Endodermal cell (in vitro differentiated cells): ENCODE measurements around the gene RBFA. TPM values are rescaled to one million over a fixed set of nuclear protein-coding genes. Genes with fewer than 3 reads are reported as not detected.

Experiments used
- DNase-seq: peaks from one replicate; pipeline ENCODE4 v3.0.0-alpha.2; 2017
- H3K27ac ChIP-seq: 2 replicates; pipeline ENCODE4 v1.5.1; 2013; ENCODE audit warnings: mild to moderate bottlenecking, low read depth, low read length, moderate library complexity
- H3K27me3 ChIP-seq: 2 replicates; pipeline ENCODE4 v1.6.1; 2013; ENCODE audit warnings: mild to moderate bottlenecking, low read length, moderate library complexity; ENCODE audit not compliant: insufficient read depth, control insufficient read depth, poor library complexity, severe bottlenecking
- H3K36me3 ChIP-seq: 2 replicates; pipeline ENCODE4 v1.7.0; 2013; ENCODE audit warnings: mild to moderate bottlenecking, low read length, moderate library complexity; ENCODE audit not compliant: control insufficient read depth, insufficient read depth
- H3K4me1 ChIP-seq: one replicate; pipeline ENCODE4 v1.7.0; 2013; ENCODE audit warnings: low read length; ENCODE audit not compliant: control insufficient read depth, insufficient read depth
- H3K4me3 ChIP-seq: 2 replicates; pipeline ENCODE4 v1.5.1; 2013; ENCODE audit warnings: mild to moderate bottlenecking, low read length, moderate library complexity
- H3K9ac ChIP-seq: 2 replicates; pipeline ENCODE4 v1.6.1; 2013; ENCODE audit warnings: mild to moderate bottlenecking, low read length, moderate library complexity; ENCODE audit not compliant: poor library complexity, severe bottlenecking; ENCODE audit errors: extremely low read depth
- H3K9me3 ChIP-seq: 2 replicates; pipeline ENCODE4 v1.6.1; 2013; ENCODE audit warnings: mild to moderate bottlenecking, low read length, moderate library complexity; ENCODE audit not compliant: control insufficient read depth
- H3K27ac Mint-ChIP-seq: 2 replicates; pipeline ENCODE4 v1.8.0; 2020; ENCODE audit warnings: mixed read lengths
- H3K27me3 Mint-ChIP-seq: 2 replicates; pipeline ENCODE4 v1.8.0; 2021; ENCODE audit warnings: mild to moderate bottlenecking, mixed read lengths; ENCODE audit not compliant: insufficient read depth
- H3K36me3 Mint-ChIP-seq: 2 replicates; pipeline ENCODE4 v1.8.0; 2020; ENCODE audit warnings: low read depth, mixed read lengths
- H3K4me1 Mint-ChIP-seq: 2 replicates; pipeline ENCODE4 v1.8.0; 2020; ENCODE audit warnings: mixed read lengths
- H3K4me3 Mint-ChIP-seq: 2 replicates; pipeline ENCODE4 v1.8.0; 2020; ENCODE audit warnings: mild to moderate bottlenecking, moderate library complexity, mixed read lengths
- H3K9me3 Mint-ChIP-seq: 2 replicates; pipeline ENCODE4 v1.8.0; 2020; ENCODE audit warnings: mild to moderate bottlenecking, mixed read lengths
- CTCF ChIP-seq: fragments of 200-600 bp; sonication (generic); conservative IDR thresholded peaks from 2 replicates; pipeline ENCODE4 v1.5.0; 2021; ENCODE audit warnings: antibody characterized with exemption, mild to moderate bottlenecking
- WGBS, 2 experiments: methylation state at CpG; one replicate each; pipeline versions ENCODE4 v1.1.5 to v1.1.7; 2013; ENCODE audit warnings: missing lambda C conversion rate in 2 of 2, mixed read lengths in 1 of 2; ENCODE audit not compliant: insufficient coverage in 1 of 2, insufficient read length in 1 of 2; 5-methylcytosine and 5-hydroxymethylcytosine counted together
- total RNA-seq, 2 donors: library from RNA; stranded (reverse); fragmentation: NEBNext Ultra II Directional in 1 of 2; extraction: Animal tissue kit (Norgen Biotek cat#: 25700) in 1 of 2; gene quantifications; 2 replicates in 1 of 2; 3 replicates in 1 of 2; pipeline ENCODE4 v1.2.1, GENCODE V29; 2021

The RBFA gene
- total RNA-seq, 2 donors from 2014 or later = 16.6 to 27.6 TPM

GRCh38 chr18:80068571-80069272 is 34.5 kb downstream of the RBFA start:
- no peak overlapping the region for H3K4me3 Mint-ChIP-seq
- no peak for TF ChIP-seq CTCF
- Histone ChIP-seq H3K27me3 (no peaks in the 10 kb centered on the region), H3K36me3 (no peaks in the 10 kb centered on the region), H3K9ac (no peak overlapping the region), H3K4me3 (no peak overlapping the region), H3K9me3 (peaks cover 3% of the 10 kb centered on the region), H3K4me1 (no peaks in the 10 kb centered on the region), H3K27ac (no peak overlapping the region)
- no peaks in the 10 kb centered on the region for H3K27me3 Mint-ChIP-seq
- H3K36me3 Mint-ChIP-seq = peaks cover 1% of the 10 kb centered on the region
- no peak overlapping the region for H3K27ac Mint-ChIP-seq
- H3K9me3 Mint-ChIP-seq = peaks cover 16% of the 10 kb centered on the region
- 91 to 93% methylated on average over 6 to 10 of the region's 10 CpGs for WGBS, 2 experiments
- peaks cover 5% of the 10 kb centered on the region for H3K4me1 Mint-ChIP-seq
- DNase-seq = no peak

- H3K27me3 Mint-ChIP-seq = no peaks in the 10 kb centered on the region
- WGBS, 2 experiments = 96 to 100% methylated on average over 1 to 2 of the region's 4 CpGs
Measured at GRCh38 chr18:80070825-80071224, 36.6 kb downstream of the RBFA start.

GRCh38 chr18:80074183-80074582 is 39.9 kb downstream of the RBFA start:
- Histone ChIP-seq H3K9me3 (no peaks in the 10 kb centered on the region), H3K27ac (no peak overlapping the region), H3K27me3 (no peaks in the 10 kb centered on the region), H3K4me1 (no peaks in the 10 kb centered on the region), H3K36me3 (no peaks in the 10 kb centered on the region), H3K9ac (no peak overlapping the region), H3K4me3 (no peak overlapping the region)
- 90 to 96% methylated on average over 5 of the region's 5 CpGs for WGBS, 2 experiments
- Mint-ChIP-seq H3K4me1 (no peaks in the 10 kb centered on the region), H3K27me3 (peaks cover 1% of the 10 kb centered on the region), H3K27ac (no peak overlapping the region), H3K36me3 (peaks cover 5% of the 10 kb centered on the region), H3K9me3 (peaks cover 32% of the 10 kb centered on the region), H3K4me3 (no peak overlapping the region)
- no peak for TF ChIP-seq CTCF
- DNase-seq = no peak

More at GRCh38 chr18:80070825-80071224, 36.6 kb downstream of the RBFA start:
- Histone ChIP-seq H3K4me3 (no peak overlapping the region), H3K9ac (no peak overlapping the region), H3K27me3 (no peaks in the 10 kb centered on the region), H3K36me3 (no peaks in the 10 kb centered on the region), H3K4me1 (no peaks in the 10 kb centered on the region), H3K27ac (no peak overlapping the region), H3K9me3 (no peaks in the 10 kb centered on the region)
- Mint-ChIP-seq H3K4me3 (no peak overlapping the region), H3K4me1 (peaks cover 5% of the 10 kb centered on the region), H3K27ac (no peak overlapping the region), H3K9me3 (peaks cover 19% of the 10 kb centered on the region), H3K36me3 (peaks cover 5% of the 10 kb centered on the region)
- no peak for DNase-seq
- TF ChIP-seq CTCF = no peak
